HCT116 (cell line): ENCODE measurements around the gene MRRF. TPM values are rescaled to one million over a fixed set of nuclear protein-coding genes. Genes with fewer than 3 reads are reported as not detected.
A peak's percentile ranks its signal among the peaks of the same experiment; 100 is the strongest.

Experiments used
- ATAC-seq: fragments of 200-7000 bp; cut with Tn5 transposase; 2 replicates; pipeline ENCODE4 v1.9.1; 2020; ENCODE audit warnings: mild to moderate bottlenecking, moderate library complexity
- BruUV-seq: library from RNA; stranded (reverse); fragments of 400-500 nt; replicated peaks from 2 replicates; lab custom pipeline; 2021; lab: Mats Ljungman, UMichigan
- CTCF ChIA-PET: fragments of 300-600 bp; sonication (Branson Sonifier 250); formaldehyde crosslinking; loops from one replicate; lab custom pipeline; 2021; ENCODE audit warnings: antibody characterized with exemption; lab: Charles Lee
- POLR2A ChIA-PET: fragments of 300-600, 350-600 bp; sonication (Branson Sonifier 250); formaldehyde crosslinking; loops from one replicate; lab custom pipeline; 2021; ENCODE audit warnings: antibody characterized with exemption; lab: Charles Lee
- RAD21 ChIA-PET, 2 experiments: fragments of 300-600 bp; sonication (Branson Sonifier 250); formaldehyde crosslinking; loops; one replicate each; lab custom pipeline; 2023; ENCODE audit warnings: low total read pairs in 2 of 2; ENCODE audit not compliant: uncharacterized antibody in 2 of 2, unreplicated experiment in 2 of 2, low non-redundant PET in 1 of 2; lab: Charles Lee
- DNase-seq: peaks from one replicate; pipeline ENCODE4 v3.0.0-alpha.2; 2010; ENCODE audit warnings: low read depth, low spot score
- H2AFZ ChIP-seq: fragments of 200-600 bp; shearing (Covaris generic), sonication (generic); 2 replicates; pipeline ENCODE4 v1.6.1; 2017; ENCODE audit warnings: low read depth, mixed run types, mixed read lengths, antibody characterized with exemption, low read length; ENCODE audit not compliant: poor library complexity, severe bottlenecking
- H3K27ac ChIP-seq: 2 replicates; pipeline ENCODE4 v1.5.1; 2012; ENCODE audit warnings: low read depth, low read length
- H3K27me3 ChIP-seq: fragments of 200-600 bp; sonication (generic); 2 replicates; pipeline ENCODE4 v1.6.1; 2016; ENCODE audit warnings: mixed run types, low read length, mixed read lengths; ENCODE audit not compliant: insufficient read depth
- H3K36me3 ChIP-seq, 2 experiments: fragments of 200-500 bp in 1 of 2; fragments of 200-600 bp in 1 of 2; sonication (Bioruptor generic) in 1 of 2; sonication (generic) in 1 of 2; 2 replicates each; pipeline versions ENCODE4 v1.5.1 to v1.6.1; 2014 to 2016; ENCODE audit warnings: low read length in 2 of 2, inconsistent platforms in 1 of 2, mixed read lengths in 1 of 2, mixed run types in 1 of 2; ENCODE audit not compliant: insufficient read depth in 2 of 2, control insufficient read depth in 1 of 2
- H3K4me1 ChIP-seq, 2 experiments: fragments of 200-600 bp in 1 of 2; sonication (generic) in 1 of 2; 2 replicates each; pipeline versions ENCODE4 v1.5.1 to v1.6.1; 2012 to 2017; ENCODE audit warnings: low read length in 2 of 2, inconsistent platforms in 1 of 2, mild to moderate bottlenecking in 1 of 2, mixed read lengths in 1 of 2, mixed run types in 1 of 2, moderate library complexity in 1 of 2; ENCODE audit not compliant: insufficient read depth in 2 of 2, control insufficient read depth in 1 of 2
- H3K4me2 ChIP-seq: fragments of 200-600 bp; sonication (generic); 2 replicates; pipeline ENCODE4 v1.6.1; 2017; ENCODE audit warnings: mixed run types, low read length, mixed read lengths
- H3K4me3 ChIP-seq, 2 experiments: fragments of 200-600 bp in 1 of 2; sonication (generic) in 1 of 2; replicated peaks in 1 of 2; 2 replicates each; pipeline ENCODE4 v1.5.1; 2011 to 2016; ENCODE audit warnings: low read length in 2 of 2, control low read depth in 1 of 2, low read depth in 1 of 2, mild to moderate bottlenecking in 1 of 2, mixed read lengths in 1 of 2, mixed run types in 1 of 2
- H3K79me2 ChIP-seq: fragments of 200-600 bp; sonication (generic); 2 replicates; pipeline ENCODE4 v1.6.1; 2017; ENCODE audit warnings: mild to moderate bottlenecking, mixed run types, low read length, moderate library complexity, mixed read lengths; ENCODE audit not compliant: insufficient read depth
- H3K9ac ChIP-seq: fragments of 200-600 bp; sonication (generic); 2 replicates; pipeline ENCODE4 v1.6.1; 2016; ENCODE audit warnings: low read length, mixed read lengths
- H3K9me2 ChIP-seq: fragments of 200-600 bp; sonication (generic), shearing (Covaris generic); 2 replicates; pipeline ENCODE4 v1.6.1; 2017; ENCODE audit warnings: mixed run types, mild to moderate bottlenecking, moderate library complexity; ENCODE audit not compliant: insufficient read depth
- H3K9me3 ChIP-seq, 2 experiments: fragments of 200-500 bp in 1 of 2; fragments of 200-600 bp in 1 of 2; sonication (Bioruptor generic) in 1 of 2; sonication (generic) in 1 of 2; 2 replicates each; pipeline ENCODE4 v1.6.1; 2014 to 2017; ENCODE audit warnings: low read length in 2 of 2, mixed read lengths in 2 of 2, inconsistent platforms in 1 of 2, low read depth in 1 of 2, mild to moderate bottlenecking in 1 of 2, mixed run types in 1 of 2, moderate library complexity in 1 of 2; ENCODE audit not compliant: control insufficient read depth in 1 of 2, insufficient read depth in 1 of 2
- H4K20me1 ChIP-seq: fragments of 200-600 bp; sonication (generic), shearing (Covaris generic); 2 replicates; pipeline ENCODE4 v1.6.1; 2017; ENCODE audit warnings: mixed run types, mild to moderate bottlenecking, moderate library complexity; ENCODE audit not compliant: insufficient read depth
- CBX3 ChIP-seq: IDR thresholded peaks from 2 replicates; pipeline ENCODE4 v1.6.1; 2012; ENCODE audit warnings: low read depth
- CTCF ChIP-seq, 3 experiments: fragments of 200-600 bp in 1 of 3; sonication (generic) in 1 of 3; IDR thresholded peaks in 2 of 3; conservative IDR thresholded peaks in 1 of 3; 2 replicates each; pipeline ENCODE4 v1.5.1; 2012 to 2017; ENCODE audit warnings: low read depth in 2 of 3, low read length in 2 of 3, antibody characterized with exemption in 1 of 3, borderline replicate concordance in 1 of 3, control low read depth in 1 of 3, mild to moderate bottlenecking in 1 of 3, mixed read lengths in 1 of 3, mixed run types in 1 of 3, moderate library complexity in 1 of 3; ENCODE audit not compliant: insufficient read depth in 1 of 3
- RAD21 ChIP-seq: IDR thresholded peaks from 2 replicates; pipeline ENCODE4 v1.6.1; 2012; ENCODE audit warnings: low read depth, mild to moderate bottlenecking
- SIN3A ChIP-seq: IDR thresholded peaks from 2 replicates; pipeline ENCODE4 v1.6.1; 2012; ENCODE audit warnings: low read depth
- YY1 ChIP-seq: IDR thresholded peaks from 2 replicates; pipeline ENCODE4 v1.6.1; 2011; ENCODE audit warnings: low read length, low read depth, moderate library complexity, mild to moderate bottlenecking; ENCODE audit not compliant: insufficient replicate concordance; ENCODE audit errors: extremely low read depth
- ZBTB33 ChIP-seq: IDR thresholded peaks from 2 replicates; pipeline ENCODE4 v1.6.1; 2011; ENCODE audit warnings: mild to moderate bottlenecking, low read length, moderate library complexity; ENCODE audit not compliant: insufficient replicate concordance; ENCODE audit errors: extremely low read depth
- ZNF274 ChIP-seq: fragments of 200-500 bp; sonication (Bioruptor generic); IDR thresholded peaks from 2 replicates; pipeline ENCODE4 v1.6.1; 2014; ENCODE audit warnings: mild to moderate bottlenecking, low read depth, low read length, inconsistent platforms
- intact Hi-C: fragments of 100-400 bp; cut with micrococcal nuclease; formaldehyde crosslinking; loops from 2 replicates; pipeline ENCODE4 v1.10.0; 2022
- total RNA-seq: library from RNA; stranded (reverse); gene quantifications from one replicate; pipeline ENCODE4 v1.2.1, GENCODE V29; 2021; ENCODE audit not compliant: unreplicated experiment

MRRF gene
- total RNA-seq, 1 experiment from 2014 or later = 88.6 TPM

- H2AFZ ChIP-seq = no peak overlapping the region
- intact Hi-C loops = loop anchor here (1.0 kb wide), 1 partner anchor 74 kb away; no protein-coding TSS in a partner anchor
- H3K4me2 ChIP-seq = no peak overlapping the region
- no peaks in the 10 kb centered on the region for H4K20me1 ChIP-seq
- H3K9me2 ChIP-seq = no peaks in the 10 kb centered on the region
- CTCF ChIA-PET = no interaction called here
- ATAC-seq = 0 out of 2 replicates have a peak, but pooled peaks have one; percentile 56
- peaks cover 3 to 11% of the 10 kb centered on the region in 2 experiments; a peak in 2 of 4 replicates for H3K9me3 ChIP-seq
- no peak overlapping the region for H3K9ac ChIP-seq
- peaks cover 7 to 32% of the 10 kb centered on the region in 2 experiments for H3K4me1 ChIP-seq
- H3K27ac ChIP-seq = no peak overlapping the region
- RAD21 ChIA-PET = no interaction called here
- no peaks in the 10 kb centered on the region for H3K27me3 ChIP-seq
- H3K4me3 ChIP-seq = no peak overlapping the region
- BruUV-seq = no TSS peak
- no peak for DNase-seq
- POLR2A ChIA-PET = no interaction called here
- no peaks in the 10 kb centered on the region for H3K36me3 ChIP-seq
- H3K79me2 ChIP-seq = no peaks in the 10 kb centered on the region
- TF ChIP-seq ZNF274 (no peak), CBX3 (peak; percentile 71; the same call in 1 of the 2 replicates), YY1 (no peak), SIN3A (no peak), ZBTB33 (no peak), CTCF (IDR thresholded peaks at IDR 0.05 in 2 of 3, conservative IDR thresholded peaks at IDR 0.05 in 1 of 3; ENCODE audit: borderline replicate concordance in 1 of 3, insufficient read depth in 1 of 3, low read depth in 2 of 3, low read length in 2 of 3) (peak; percentile 43 to 85 (median 72); a peak in 5 of 6 replicates), RAD21 (peak; percentile 60)
These were observed 114.7 kb downstream of the MRRF start for GRCh38 chr9:122379340-122379739.
